ENCODE results near the gene COX6B2. TPM values are rescaled to one million over a fixed set of nuclear protein-coding genes. Genes with fewer than 3 reads are reported as not detected.

Gene COX6B2
- total and polyA plus RNA-seq, 2 of the 8 experiments (the other 6 are each of a cell fraction or from before 2014, with no cell fraction given) = 4.9 to 6.4 TPM

DNA sequence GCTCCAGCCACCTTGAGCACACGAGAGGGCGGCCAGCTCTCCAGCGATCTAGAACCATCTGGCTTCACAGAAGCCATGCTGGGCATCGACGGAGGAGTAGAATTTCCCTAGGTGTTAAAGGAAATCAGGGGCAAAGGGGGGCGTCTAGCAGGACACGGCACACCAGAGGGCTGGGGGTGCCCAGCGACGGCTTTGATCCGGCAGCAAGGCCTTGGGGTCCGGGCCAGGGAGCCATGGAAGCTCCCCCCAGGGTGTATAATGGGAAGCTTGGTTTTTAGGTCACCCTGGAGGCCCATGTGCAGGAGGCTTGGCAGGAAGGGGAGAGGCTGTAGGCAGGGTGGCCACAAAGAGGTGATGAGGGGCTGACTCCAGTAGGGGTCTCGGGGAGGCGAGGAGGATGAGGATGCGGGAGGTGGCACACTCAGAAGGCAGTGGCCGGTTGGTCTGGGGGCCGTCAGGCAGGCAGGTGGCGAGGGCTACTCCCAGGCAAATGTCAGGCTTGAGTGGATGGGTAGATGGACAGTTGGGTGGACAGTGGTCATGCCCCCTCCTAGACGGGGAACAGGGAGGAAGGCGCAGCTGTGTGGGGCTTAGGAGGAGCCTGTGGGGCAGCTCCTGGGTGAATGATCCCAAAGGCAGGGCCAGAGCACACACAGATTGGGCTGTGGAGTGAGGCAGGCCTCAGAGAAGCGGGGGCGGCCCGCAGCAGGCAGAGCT lies 9.3 kb downstream of the COX6B2 start:
- Histone ChIP-seq H3K4me3 (ENCODE audit: extremely low read depth in 1 of 4, insufficient read depth in 2 of 4, low read depth in 3 of 4, low read length in 4 of 4) (no peak overlapping the region), H3K9me3 (ENCODE audit: insufficient read depth in 2 of 2, low read depth in 1 of 2, low read length in 1 of 2) (no peaks in the 10 kb centered on the region), H4K20me1 (replicated peaks in 1 of 2; ENCODE audit: control insufficient read depth in 1 of 2, insufficient read depth in 2 of 2, low read length in 2 of 2) (peaks cover 0 to 6% of the 10 kb centered on the region in 2 experiments), H3K56ac (replicated peaks; ENCODE audit: insufficient read length, low read depth, low read length) (no peak overlapping the region), H3K4me1 (replicated peaks in 1 of 4; ENCODE audit: control insufficient read depth in 3 of 4, insufficient read depth in 4 of 4, low read length in 3 of 4) (peaks cover 11 to 39% (median 28%) of the 10 kb centered on the region in 4 experiments), H2BK20ac (ENCODE audit: low read length) (no peak overlapping the region), H4K91ac (replicated peaks; ENCODE audit: insufficient read length, low read length) (peak overlapping the region; percentile 9), H2AFZ (ENCODE audit: low read length) (no peak overlapping the region), H3K36me3 (ENCODE audit: control insufficient read depth in 2 of 4, insufficient read depth in 4 of 4, low read length in 3 of 4) (peaks cover 0 to 50% (median 20%) of the 10 kb centered on the region in 4 experiments; a peak in 4 of 8 replicates), H4K5ac (ENCODE audit: insufficient read length, low read depth, low read length) (no peak overlapping the region), H3K23ac (ENCODE audit: insufficient read length) (no peak overlapping the region), H3K4me2 (ENCODE audit: insufficient read depth in 1 of 2, low read depth in 2 of 2, low read length in 2 of 2) (no peak overlapping the region), H3K79me1 (ENCODE audit: low read depth, low read length) (peaks cover 5% of the 10 kb centered on the region; the same call in 1 of the 2 replicates), H2BK12ac (ENCODE audit: low read depth, low read length) (0 out of 2 replicates have a peak overlapping the region, but pooled peaks have one; percentile 27), H3K79me2 (ENCODE audit: control insufficient read depth in 1 of 2, insufficient read depth in 2 of 2, low read length in 2 of 2) (peaks cover 0 to 3% of the 10 kb centered on the region in 2 experiments; a peak in 1 of 4 replicates), H3K4ac (replicated peaks; ENCODE audit: insufficient read length, low read depth, low read length) (no peak overlapping the region), H2BK15ac (ENCODE audit: low read length) (no peak overlapping the region; the same call in 1 of the 2 replicates), H3K9ac (replicated peaks in 1 of 4; ENCODE audit: extremely low read depth in 1 of 4, low read depth in 3 of 4, low read length in 3 of 4) (no peak overlapping the region), H3K23me2 (ENCODE audit: low read depth, low read length) (peaks cover 11% of the 10 kb centered on the region; the same call in 1 of the 2 replicates), H3K14ac (ENCODE audit: insufficient read length) (no peak overlapping the region), H3K18ac (ENCODE audit: extremely low read depth, low read length) (peak overlapping the region; percentile 71), H3K27ac (ENCODE audit: low read depth, low read length) (peak overlapping the region; percentile 37; the same call in 1 of the 2 replicates), H4K8ac (ENCODE audit: extremely low read depth, insufficient read depth, low read length) (no peak overlapping the region; the same call in 1 of the 2 replicates), H2BK120ac (replicated peaks; ENCODE audit: low read depth, low read length) (no peak overlapping the region), H2AK5ac (ENCODE audit: low read depth, low read length) (no peak overlapping the region), H3K27me3 (replicated peaks in 1 of 4; ENCODE audit: control insufficient read depth in 3 of 4, extremely low read depth in 1 of 4, insufficient read depth in 3 of 4, low read length in 3 of 4) (no peaks in the 10 kb centered on the region), H2BK5ac (ENCODE audit: low read depth, low read length) (peak overlapping the region; percentile 71; the same call in 1 of the 2 replicates)
- POLR2A ChIA-PET (ENCODE audit: partially characterized antibody) = interaction anchor here (0.6 to 6.7 kb wide), 3 partner anchors 31 to 62 kb away, joined by 3 to 42 read pairs (median 6); partner anchors contain the start of gene UBE2S
- DNase-seq (ENCODE audit: low read depth in 1 of 2, low spot score in 2 of 2) = no peak
- FAIRE-seq = no peak
- CTCF ChIA-PET (ENCODE audit: partially characterized antibody) = interaction anchor here (0.8 to 2.9 kb wide), 3 partner anchors 39 to 54 kb away, joined by 3 to 11 read pairs (median 8); partner anchors contain the start of gene TMEM238
- WGBS, 2 experiments (ENCODE audit: extremely low coverage in 1 of 2, insufficient coverage in 1 of 2, insufficient read length in 1 of 2, insufficient replicate concordance in 2 of 2, low coverage in 1 of 2, low lambda C conversion rate in 2 of 2, missing lambda C conversion rate in 1 of 2) = 89% methylated on average over 22 of the region's 22 CpGs; no CpG with 5 or more reads in 1 of the 2 experiments
- TF ChIP-seq, protein P1, sequence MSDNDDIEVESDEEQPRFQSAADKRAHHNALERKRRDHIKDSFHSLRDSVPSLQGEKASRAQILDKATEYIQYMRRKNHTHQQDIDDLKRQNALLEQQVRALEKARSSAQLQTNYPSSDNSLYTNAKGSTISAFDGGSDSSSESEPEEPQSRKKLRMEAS (IDR thresholded peaks at IDR 0.05) = no peak
- TF ChIP-seq NRF1 (IDR thresholded peaks at IDR 0.05; ENCODE audit: low read depth, low read length) (no peak), PHF8 (conservative IDR thresholded peaks at IDR 0.05; ENCODE audit: low read depth, low read length) (no peak), TAF7 (optimal IDR thresholded peaks at IDR 0.05; ENCODE audit: borderline replicate concordance, low read depth, low read length) (no peak), SIRT6 (IDR thresholded peaks at IDR 0.05; ENCODE audit: low read length) (no peak), RXRA (IDR thresholded peaks at IDR 0.05; ENCODE audit: insufficient read depth, low read depth, low read length) (no peak), HDAC6 (IDR thresholded peaks at IDR 0.05; ENCODE audit: low read depth, low read length) (no peak), TEAD4 (IDR thresholded peaks at IDR 0.05; ENCODE audit: low read depth, low read length) (no peak), JUND (IDR thresholded peaks at IDR 0.05; ENCODE audit: low read length) (no peak)
- TF ChIP-seq, protein P2, sequence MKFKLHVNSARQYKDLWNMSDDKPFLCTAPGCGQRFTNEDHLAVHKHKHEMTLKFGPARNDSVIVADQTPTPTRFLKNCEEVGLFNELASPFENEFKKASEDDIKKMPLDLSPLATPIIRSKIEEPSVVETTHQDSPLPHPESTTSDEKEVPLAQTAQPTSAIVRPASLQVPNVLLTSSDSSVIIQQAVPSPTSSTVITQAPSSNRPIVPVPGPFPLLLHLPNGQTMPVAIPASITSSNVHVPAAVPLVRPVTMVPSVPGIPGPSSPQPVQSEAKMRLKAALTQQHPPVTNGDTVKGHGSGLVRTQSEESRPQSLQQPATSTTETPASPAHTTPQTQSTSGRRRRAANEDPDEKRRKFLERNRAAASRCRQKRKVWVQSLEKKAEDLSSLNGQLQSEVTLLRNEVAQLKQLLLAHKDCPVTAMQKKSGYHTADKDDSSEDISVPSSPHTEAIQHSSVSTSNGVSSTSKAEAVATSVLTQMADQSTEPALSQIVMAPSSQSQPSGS (IDR thresholded peaks at IDR 0.05; ENCODE audit: low read length) = no peak

Measured in H1 (cell line).